Measurements from ENCODE around the gene MDFIC. TPM values are rescaled to one million over a fixed set of nuclear protein-coding genes. Genes with fewer than 3 reads are reported as not detected.

MDFIC gene
- total RNA-seq, 4 donors from 2014 or later = 50.3 to 89.5 (median 58.1) TPM

DNA sequence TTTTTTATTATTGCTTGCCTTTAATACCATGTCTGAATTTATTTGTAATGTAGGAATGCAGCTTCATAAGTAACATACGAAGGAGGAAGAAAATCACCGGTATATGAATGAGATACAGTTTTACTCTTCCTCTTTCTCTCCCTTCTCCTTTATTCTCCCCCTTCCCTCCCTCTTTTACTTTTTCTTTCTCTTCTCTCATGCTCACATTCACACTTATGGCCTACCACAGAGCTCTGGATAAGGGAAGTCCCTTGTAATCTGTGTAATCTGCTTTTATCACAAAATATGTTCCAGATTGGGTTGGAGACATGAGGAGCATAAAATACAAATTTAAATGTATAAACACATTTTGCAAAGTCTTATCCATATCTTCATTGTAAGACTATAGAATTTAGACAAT, 59.4 kb downstream of the MDFIC start:
- TF ChIP-seq POLR2A (IDR thresholded peaks at IDR 0.05) = no peak
- no peak for TF ChIP-seq CTCF (IDR thresholded peaks at IDR 0.05)
- Histone ChIP-seq H3K27ac (peak overlapping the region in 1 of 3 donors; percentile 9), H3K9me3 (no peaks in the 10 kb centered on the region), H3K4me3 (replicated peaks in 1 of 3) (no peak overlapping the region), H3K27me3 (no peaks in the 10 kb centered on the region), H3K4me1 (peaks cover 0 to 4% of the 10 kb centered on the region in 2 donors), H3K36me3 (no peaks in the 10 kb centered on the region)
- WGBS, 2 donors = 91 to 92% methylated on average over 2 of the region's 2 CpGs
- DNase-seq = no peak
- intact Hi-C loops (cut with DNase I) = no loop called here

DNA sequence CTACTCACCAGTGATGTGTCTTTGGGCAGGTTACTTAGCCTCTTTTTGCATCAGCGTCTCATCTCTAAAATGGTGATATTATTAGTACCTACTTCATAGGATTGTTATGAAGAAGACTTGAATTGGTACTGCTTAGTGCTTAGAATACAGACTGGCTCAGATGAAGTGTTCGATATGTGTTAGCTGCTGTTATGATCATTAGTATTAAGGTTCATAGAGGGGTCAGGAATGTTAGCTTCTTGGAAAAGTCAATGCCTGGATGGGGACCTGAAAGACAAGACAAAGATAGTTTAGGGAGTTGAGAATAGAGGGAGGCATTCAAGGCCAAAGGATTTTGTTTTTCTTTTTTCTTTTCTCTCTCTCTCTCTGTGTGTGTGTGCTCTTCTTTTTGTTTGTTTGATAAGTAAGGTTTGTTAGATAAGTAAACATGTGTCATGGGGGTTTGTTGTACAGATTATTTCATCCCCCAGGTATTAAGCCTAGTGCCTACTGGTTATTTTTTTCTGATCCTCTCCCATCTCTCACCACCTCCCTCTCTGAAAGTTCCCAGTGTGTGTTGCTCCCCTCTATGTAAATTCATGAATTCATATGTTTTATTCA, 63.3 kb downstream of the MDFIC start:
- peaks cover 10 to 22% of the 10 kb centered on the region in 2 donors for H3K4me1 ChIP-seq
- intact Hi-C loops (cut with DNase I) = no loop called here
- WGBS, 2 donors = 93 to 96% methylated on average over 2 of the region's 2 CpGs

GRCh38 chr7:114986190-114987180, 64.6 kb downstream of the MDFIC start:
- H3K27me3 ChIP-seq = no peaks in the 10 kb centered on the region
- no peaks in the 10 kb centered on the region for H3K36me3 ChIP-seq
- no peak overlapping the region for H3K4me3 ChIP-seq (replicated peaks in 1 of 3)
- 93% methylated on average over 3 of the region's 3 CpGs for WGBS, 2 donors
- DNase-seq = no peak
- H3K4me1 ChIP-seq = peaks cover 10 to 22% of the 10 kb centered on the region in 2 donors
- H3K9me3 ChIP-seq = no peaks in the 10 kb centered on the region
- intact Hi-C loops (cut with DNase I) = no loop called here
- TF ChIP-seq POLR2A (IDR thresholded peaks at IDR 0.05) (no peak), CTCF (IDR thresholded peaks at IDR 0.05) (no peak)
- no peak overlapping the region for H3K27ac ChIP-seq

More for the DNA sequence above, 63.3 kb downstream of the MDFIC start:
- H3K27ac ChIP-seq = no peak overlapping the region
- no peaks in the 10 kb centered on the region for H3K9me3 ChIP-seq
- no peaks in the 10 kb centered on the region for H3K36me3 ChIP-seq
- H3K4me3 ChIP-seq (replicated peaks in 1 of 3) = no peak overlapping the region
- DNase-seq = no peak
- no peaks in the 10 kb centered on the region for H3K27me3 ChIP-seq
- TF ChIP-seq POLR2A (IDR thresholded peaks at IDR 0.05) (no peak), CTCF (IDR thresholded peaks at IDR 0.05) (no peak)

DNA sequence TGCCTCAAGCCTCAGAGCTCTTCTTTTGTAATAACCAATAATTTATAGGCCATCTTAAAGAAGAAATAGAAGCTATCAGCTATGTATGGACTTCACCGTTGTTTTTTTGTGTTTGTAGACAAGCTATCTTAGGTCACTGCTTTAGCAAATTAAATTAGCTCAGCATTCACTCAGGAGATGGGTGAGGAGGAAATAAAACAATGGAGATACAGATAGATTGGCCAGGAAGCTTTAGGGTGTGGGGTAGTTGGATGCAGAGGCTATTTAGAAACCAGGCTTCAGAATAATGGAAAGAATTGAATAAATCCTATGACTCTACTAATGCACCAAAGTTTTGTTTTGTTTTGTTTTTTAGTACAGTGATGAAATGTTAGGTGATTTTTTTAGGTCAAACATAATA, 66.1 kb downstream of the MDFIC start:
- TF ChIP-seq POLR2A (IDR thresholded peaks at IDR 0.05) = no peak
- no peak for TF ChIP-seq CTCF (IDR thresholded peaks at IDR 0.05)
- DNase-seq = no peak
- peak overlapping the region in 1 of 3 donors; percentile 50 for H3K27ac ChIP-seq
- H3K4me3 ChIP-seq (replicated peaks in 1 of 3) = no peak overlapping the region
- 66 to 67% methylated on average over 1 of the region's 1 CpG for WGBS, 2 donors
- H3K36me3 ChIP-seq = no peaks in the 10 kb centered on the region
- no peaks in the 10 kb centered on the region for H3K27me3 ChIP-seq
- no peaks in the 10 kb centered on the region for H3K9me3 ChIP-seq
- peaks cover 10 to 18% of the 10 kb centered on the region in 2 donors for H3K4me1 ChIP-seq
- intact Hi-C loops (cut with DNase I) = no loop called here

Data from thyroid gland (tissue), 4 donors.